NCI-H2227 (cell line): ENCODE data around the gene CYGB.

ENCODE experiments used
- DNase-seq: peaks from one replicate; lab custom pipeline; 2025; ENCODE audit not compliant: unreplicated experiment; lab: John Stamatoyannopoulos, UW

Gene CYGB

GRCh38 chr17:76501827-76502307 lies 35.6 kb downstream of the CYGB start:
- DNase-seq = no peak

GRCh38 chr17:76501018-76501826 lies 36.3 kb downstream of the CYGB start, which contains the start of gene RHBDF2:
TSS of gene RHBDF2 (minus strand) at chr17:76501423. CDS start at chr17:76481524, 19,899 bp downstream.
- peak; percentile 81 for DNase-seq

GRCh38 chr17:76500747-76501017 lies 36.8 kb downstream of the CYGB start:
- DNase-seq = no peak

GRCh38 chr17:76500074-76500746 lies 37.3 kb downstream of the CYGB start:
- no peak for DNase-seq

GRCh38 chr17:76499267-76499667 lies 38.2 kb downstream of the CYGB start:
- no peak for DNase-seq

- DNase-seq = no peak
These were observed 38.6 kb downstream of the CYGB start for GRCh38 chr17:76498876-76499251.

GRCh38 chr17:76497979-76498875 lies 39.3 kb downstream of the CYGB start:
- DNase-seq = peak; percentile 71

GRCh38 chr17:76497699-76497978 lies 39.9 kb downstream of the CYGB start:
- no peak for DNase-seq

GRCh38 chr17:76496464-76496863 lies 41.0 kb downstream of the CYGB start:
- DNase-seq = no peak

- DNase-seq = no peak
These were observed 41.7 kb downstream of the CYGB start for GRCh38 chr17:76495663-76496400.

GRCh38 chr17:76493505-76494167 lies 43.9 kb downstream of the CYGB start:
- DNase-seq = no peak

GRCh38 chr17:76492989-76493501 lies 44.5 kb downstream of the CYGB start:
- DNase-seq = peak; percentile 39

GRCh38 chr17:76492123-76492988 lies 45.2 kb downstream of the CYGB start:
- DNase-seq = no peak

GRCh38 chr17:76491271-76492122 lies 46.0 kb downstream of the CYGB start:
- DNase-seq = no peak

GRCh38 chr17:76490112-76490710 lies 47.3 kb downstream of the CYGB start:
- no peak for DNase-seq

GRCh38 chr17:76487451-76488192 lies 49.9 kb downstream of the CYGB start:
- DNase-seq = no peak

- DNase-seq = no peak
These were observed 51.9 kb downstream of the CYGB start for GRCh38 chr17:76485569-76485968.
